HG02763 (cell line): ENCODE data around the gene SSX2IP.

Source experiments
- ATAC-seq: cut with Tn5 transposase; IDR thresholded peaks from one replicate; pipeline ENCODE4 v1.9.1; 2021; ENCODE audit warnings: mild to moderate bottlenecking, moderate library complexity; ENCODE audit not compliant: unreplicated experiment

The SSX2IP gene

DNA sequence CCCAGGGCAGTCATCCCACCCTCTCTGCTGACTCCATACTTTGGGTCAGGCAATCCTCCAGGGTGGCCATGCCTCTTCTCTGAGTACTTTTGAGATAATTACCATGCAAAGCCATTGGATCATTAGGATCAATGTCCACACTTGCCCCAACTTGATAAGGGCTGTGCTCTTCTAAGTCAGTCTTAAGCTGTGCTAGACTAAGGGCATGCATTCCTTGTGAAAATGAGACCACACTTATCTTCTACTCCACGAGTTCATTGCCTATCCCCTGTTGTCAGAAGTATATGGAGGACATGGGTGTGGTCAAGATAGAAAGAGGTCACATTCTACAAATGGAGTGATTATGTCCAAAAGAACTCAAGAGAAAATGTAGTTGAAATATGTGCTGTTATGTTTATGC, 18.9 kb upstream of the SSX2IP start:
- ATAC-seq = no peak

DNA sequence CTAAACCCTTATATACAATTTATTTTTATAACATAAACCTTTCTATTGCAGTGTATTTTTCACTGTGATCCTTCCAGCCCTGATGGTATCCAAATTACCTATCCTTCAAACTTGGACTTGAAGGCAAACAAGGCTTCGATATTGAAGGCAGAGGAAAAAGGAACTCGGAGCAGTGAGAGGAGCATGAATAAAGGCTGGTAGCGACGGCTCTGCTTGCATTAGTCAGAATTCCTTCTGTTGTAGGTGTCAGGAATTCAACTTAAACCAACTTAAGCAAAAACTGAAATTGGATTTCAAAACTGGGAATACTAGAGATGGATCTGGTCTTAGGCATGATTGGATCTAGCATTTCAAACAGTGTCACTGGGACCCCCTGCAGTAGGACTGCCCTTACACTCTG, 17.8 kb upstream of the SSX2IP start:
- ATAC-seq = no peak

DNA sequence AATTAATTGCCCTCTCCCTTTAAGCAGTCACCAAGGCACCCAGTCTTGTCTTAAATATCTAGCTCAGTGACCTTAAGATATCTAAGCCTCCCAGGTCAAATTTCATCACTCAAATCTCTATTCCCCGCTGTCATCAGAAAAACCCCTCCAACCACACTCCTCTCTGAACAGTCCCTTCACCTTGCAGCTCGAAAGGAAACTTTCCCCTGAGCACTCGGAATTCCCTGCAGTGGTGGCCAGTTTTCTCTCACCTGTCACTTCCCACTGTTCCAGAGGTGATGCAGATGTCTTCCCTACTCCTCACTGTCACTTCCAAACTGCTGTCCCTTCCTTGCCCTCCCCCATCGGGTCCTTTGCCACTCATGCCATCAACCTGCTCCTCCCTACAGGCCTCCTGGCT, 15.3 kb upstream of the SSX2IP start:
- ATAC-seq = no peak

DNA sequence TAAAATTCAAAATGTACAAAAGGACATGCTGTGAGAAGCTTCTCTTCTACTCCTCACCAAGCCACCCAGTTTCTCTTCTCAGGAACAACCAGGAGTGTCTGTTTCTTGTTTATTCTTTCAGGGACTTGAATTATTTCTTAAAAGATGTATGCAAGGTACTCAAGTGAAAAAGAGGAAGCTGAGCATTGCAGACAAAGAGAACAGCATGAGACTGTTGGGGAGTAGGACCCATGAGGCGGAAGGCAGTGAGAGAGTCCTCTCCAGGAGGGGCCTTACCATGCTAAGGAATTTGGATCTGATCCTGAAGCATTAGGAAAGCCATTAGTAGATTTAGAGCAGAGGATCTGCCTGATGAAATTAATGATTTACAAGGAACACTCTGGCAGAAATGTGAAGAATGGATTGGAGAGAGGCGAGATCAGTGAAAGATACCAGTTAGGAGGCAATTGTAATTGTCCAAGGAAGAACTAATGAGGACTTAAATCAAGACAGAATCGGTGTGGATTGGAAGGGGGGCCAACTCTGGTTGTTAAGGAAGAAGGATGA, 14.7 kb upstream of the SSX2IP start:
- ATAC-seq = no peak

DNA sequence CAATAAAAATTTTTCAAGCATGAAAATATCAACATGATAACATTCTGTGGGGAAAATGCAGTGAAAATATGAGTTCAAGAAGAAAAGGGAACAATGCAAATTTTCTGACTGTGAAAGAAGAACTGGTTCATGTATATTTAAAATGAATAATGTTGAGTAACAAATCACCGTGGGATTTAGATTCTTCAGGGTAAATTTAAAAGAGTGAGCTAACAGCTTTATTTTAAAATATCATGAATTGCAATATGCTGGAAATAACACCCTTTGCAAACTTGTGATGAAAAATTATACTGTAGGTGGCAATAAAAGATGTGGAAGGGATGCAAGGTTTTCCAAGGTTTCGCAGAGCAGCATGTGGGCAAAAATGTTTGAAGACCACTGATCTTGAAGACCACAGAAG, 13.2 kb upstream of the SSX2IP start:
- no peak for ATAC-seq

DNA sequence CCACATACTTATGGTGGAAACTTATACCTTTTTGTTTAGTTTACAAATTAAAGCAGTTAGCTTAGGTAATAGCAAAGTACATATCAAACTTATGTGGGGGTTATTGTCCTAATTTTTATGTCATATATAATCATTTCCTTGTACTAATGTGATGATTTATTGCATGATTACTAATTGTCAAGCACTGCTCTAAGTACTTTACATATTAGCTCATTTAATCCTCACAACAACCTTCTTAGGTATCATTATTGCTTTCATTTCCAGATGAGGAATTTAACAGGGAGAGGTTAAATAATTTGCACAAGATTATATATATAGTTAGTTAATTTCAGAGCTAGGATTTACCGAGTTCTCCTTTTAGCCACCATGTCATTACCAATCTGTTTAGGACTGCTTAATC, 11.9 kb upstream of the SSX2IP start:
- ATAC-seq = no peak

DNA sequence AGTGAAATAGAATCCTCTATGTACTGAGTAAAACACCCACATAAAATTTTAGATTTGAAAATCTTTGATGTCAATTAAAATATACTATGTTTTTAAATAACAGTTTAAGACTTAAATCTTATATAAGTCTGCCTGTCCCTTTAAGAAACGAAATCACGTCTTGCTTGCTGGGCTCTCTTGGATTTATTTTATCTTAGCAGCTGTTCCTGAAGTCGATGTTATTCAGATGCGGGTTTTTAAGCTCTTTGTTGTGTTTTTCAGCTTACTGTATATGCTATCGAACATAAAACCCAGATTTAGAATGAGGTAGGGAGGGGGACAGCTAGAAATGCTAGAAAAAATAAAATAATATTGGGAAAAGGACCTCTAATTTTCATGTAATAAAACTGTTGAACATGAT, 11.1 kb upstream of the SSX2IP start:
- ATAC-seq = no peak

DNA sequence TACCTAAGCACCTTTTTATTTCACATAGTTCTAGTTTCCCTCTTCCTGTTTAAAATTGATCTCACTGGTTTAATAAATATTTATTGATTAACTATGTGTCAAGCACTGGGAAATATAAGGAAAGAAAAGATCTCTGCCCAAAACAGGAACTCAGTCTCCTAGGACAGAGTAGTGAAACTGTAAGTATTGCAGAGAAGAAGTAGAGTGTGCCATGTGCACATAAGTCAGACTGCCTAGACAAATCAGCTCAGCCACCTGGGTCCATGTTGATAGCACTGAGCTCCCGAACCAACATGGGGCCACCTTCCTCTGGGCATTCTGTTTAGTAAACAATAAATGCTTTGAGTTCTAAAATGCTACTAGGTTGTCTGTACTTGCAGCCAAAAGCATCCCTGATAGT, 9.8 kb upstream of the SSX2IP start:
- peak; percentile 76 for ATAC-seq

DNA sequence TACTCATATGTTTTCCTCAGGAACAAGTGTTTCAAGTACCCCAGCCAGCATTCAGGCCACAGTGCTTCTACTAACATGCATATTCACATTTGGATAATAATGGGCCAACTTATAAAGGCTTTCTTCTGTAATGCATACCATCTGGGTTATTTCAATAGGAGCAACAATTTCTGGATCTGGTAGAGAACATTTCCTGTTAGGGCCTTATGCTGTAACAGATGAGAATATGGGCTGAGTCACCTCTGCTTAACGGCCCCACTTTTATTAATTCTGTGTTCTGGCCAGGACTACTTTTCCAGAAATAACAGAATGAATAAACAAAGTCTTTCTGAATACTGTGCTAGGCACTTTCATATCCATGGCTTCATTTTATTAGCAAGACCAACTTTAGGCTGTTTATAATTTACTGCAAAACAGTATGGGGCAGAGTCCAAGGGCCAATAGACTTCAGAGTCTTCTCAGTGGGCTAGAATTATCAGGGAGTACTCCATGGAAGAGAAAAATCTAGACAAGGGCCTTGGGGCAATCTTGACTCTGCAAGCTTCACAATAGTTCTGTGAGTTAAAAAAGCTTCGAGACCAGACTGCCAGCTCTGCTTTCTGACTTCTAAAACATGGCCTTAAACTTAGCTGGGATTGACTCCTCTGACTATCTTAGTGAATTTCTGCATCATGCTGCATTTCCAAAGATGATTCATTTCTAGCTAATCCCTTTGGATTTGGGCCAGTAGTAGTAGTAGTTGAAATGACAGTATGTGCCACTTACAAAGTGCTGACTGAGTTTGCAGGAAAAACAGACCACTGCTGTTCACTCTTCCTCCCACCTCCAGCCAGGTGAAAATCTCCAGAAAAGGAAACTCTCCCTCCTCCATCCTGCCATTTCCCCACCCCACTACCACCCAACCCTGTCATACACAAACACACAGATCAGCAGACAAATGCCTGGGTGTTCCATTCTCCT, 8.2 kb upstream of the SSX2IP start:
- no peak for ATAC-seq

DNA sequence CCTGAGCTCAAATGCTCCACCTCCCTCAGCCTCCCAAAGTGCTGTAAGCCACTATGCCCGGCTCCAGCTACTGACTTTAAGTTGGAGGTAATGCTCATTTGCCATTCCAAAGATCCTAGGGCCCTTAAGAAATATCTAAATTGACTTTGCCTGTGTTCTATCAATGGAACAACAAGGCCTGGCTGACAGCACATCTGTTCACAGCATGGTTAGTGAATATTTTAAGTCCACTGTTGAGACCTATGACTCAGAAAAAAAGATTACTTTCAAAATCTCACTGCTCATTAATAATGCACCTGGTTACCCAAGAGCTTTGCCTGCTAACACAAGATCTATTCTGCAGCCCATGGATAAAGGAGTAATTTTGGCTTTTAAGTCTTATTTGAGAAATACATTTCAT, 3.5 kb upstream of the SSX2IP start:
- no peak for ATAC-seq

DNA sequence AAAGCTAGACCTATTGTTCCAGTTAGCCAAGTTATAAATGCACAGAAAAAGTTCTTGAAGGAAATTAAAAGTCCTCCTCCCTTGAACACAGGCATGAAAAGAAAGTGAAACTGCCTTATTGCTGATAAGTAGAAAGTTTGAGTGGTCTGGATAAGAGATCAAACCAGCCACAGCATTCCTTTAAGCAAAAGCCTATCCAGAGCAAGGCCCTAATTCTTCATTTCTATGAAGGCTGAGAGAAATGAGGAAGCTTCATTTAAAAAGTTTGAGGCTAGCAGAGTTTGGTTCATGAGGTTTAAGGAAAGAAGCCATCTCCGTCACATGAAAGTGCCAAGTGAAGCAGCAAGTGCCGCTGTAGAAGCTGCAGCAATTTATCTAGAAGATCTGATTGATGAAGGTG, 2.7 kb upstream of the SSX2IP start:
- no peak for ATAC-seq

DNA sequence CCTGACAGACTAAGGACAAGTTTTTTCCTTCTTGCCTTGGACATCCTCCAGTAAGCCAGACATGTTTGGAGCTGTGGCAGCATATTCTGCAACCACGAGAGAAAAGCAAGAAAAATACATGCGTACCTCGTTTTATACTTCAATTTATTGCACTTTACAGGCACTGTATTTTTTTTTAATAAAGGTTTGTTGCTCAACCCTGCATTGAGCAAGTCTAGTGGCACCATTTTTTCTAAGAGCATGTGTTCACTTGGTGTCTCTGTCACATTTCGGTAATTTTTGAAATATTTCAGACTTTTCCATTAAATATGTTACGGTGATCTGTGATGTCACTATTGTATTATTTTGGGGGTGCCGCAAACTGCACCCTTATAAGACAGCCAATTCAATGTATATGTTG, 2.1 kb upstream of the SSX2IP start:
- no peak for ATAC-seq

DNA sequence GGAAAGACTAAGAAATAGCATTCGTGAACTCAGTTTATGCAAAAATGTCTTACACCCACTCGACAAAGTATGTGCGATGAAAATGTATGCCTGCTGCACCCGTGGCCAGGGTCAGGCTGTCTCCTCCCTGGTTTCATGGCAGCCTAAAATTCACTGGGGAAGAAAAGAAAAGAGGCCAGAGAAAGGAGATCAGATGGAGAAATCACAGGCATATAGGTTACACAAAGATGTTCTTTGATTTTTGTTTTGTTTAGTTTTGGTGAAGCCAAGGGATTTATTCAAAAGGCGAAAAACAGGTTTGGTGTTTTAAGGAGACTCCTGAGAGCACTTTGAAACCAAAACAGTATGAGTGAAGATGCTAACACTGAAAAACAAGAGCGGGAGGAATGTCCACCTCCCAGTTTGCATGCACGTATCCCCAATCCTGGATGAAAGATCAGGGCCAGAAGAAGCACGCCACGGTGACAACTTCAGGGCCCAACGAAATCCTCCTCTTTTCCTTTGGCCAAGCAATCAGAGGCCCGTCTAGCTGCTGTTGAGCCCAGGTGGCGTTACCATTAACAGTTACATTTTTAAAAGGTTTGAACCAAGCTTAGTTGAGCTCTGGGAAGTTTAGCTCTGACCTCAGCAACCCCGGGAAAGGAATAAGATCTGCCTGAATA, 992 bp upstream of the SSX2IP start:
- no peak for ATAC-seq

DNA sequence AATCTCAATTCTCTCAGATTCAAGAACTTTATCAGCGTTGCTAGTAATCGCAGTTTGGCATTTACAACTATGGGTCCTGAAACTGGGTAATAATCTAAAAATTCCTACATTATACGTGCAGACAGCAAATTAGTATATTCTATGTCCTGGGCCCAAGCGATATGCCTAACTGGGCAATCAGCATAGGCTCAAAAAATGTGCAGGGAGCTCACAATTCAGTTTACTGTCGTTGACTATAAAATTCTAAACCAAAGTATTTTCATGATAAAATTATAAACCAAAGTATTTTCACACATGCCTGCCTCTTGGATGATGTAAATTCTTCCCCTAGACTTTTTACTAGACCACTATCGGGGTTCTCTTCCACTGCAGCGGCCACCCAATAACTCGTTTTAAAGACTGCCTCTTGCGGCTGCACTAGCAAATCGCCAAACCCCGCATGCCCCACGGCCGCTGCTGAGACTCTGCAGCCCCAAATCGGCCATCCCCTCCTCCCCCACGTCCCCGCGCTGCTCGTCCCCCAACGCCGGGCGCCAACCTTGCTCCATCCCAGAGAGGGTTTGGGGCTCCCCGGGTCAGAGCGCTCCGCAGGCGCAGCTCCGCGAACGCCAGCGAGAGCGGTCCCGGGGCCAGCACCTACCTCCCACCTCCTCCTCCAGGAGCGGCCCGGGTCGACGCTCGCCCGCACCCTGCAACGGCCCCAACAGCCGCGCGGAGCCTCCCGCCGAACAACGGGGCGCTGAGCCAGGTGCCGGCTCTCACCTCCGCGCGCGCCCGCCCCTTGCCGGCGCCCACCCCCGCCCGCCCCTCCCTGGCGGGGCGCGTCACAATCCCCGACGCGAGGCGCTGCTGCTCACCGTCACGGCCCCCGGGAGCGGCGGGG, 506 bp downstream of the SSX2IP start:
- ATAC-seq = no peak

DNA sequence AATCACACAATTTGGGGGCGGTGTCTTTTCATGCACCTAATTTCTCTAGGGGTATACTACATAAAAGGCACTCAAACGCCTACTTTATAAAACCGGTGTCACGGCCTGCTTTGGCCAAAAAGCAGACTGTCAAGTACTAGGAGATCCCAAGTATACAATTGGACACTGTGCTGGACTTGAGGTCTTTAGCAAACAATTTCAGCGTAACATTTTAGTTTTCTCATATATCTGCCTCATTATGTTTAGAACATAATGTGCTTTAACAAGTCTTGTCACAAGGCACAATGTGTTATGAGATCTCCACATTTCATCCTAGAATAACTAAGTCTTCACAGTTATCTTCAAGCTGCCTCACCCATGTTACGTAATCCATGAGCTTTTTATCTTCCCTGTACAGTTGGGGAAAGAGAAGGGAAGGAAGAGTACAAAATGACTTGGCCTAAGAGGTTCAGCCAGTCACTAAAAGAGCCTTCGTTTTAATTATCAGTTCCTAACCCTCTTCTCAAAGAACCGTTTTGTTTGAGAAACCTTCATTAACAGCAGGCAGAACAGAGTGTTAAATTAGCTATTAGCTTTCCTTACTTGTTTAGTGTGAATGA, 1.7 kb downstream of the SSX2IP start:
- ATAC-seq = no peak

DNA sequence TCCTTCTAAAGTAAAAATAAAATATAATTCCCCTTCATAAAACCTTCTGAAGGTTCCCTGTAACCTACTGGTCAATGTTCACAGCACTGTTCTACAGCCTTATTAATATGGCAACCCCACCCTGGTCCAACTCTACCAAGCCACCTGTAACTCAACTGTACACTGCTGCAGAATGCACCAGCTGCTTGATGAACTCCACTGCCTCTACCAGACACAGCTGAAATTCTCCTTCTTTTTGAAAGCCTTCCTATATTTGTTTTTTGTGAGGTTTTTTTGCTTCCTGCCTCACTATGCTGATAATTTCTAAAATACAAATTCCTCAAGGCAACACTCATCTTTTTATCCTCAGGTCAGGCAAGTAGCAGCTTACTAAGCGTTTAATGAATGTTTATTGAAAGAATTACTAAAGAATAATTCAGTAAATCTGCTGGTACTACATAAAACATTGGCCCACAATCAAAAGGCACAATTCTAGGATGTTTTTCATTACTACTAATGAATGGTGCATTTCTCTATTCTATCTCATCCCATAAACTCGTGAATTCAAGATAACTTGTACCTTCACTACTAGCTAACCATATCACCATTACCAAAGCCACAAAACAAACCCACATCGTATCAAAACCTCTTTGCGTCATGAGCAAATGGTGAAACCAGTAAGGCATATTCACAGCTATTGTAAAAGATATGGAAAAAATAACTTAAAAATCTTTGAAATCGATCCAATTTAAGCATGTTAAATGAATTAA, 2.4 kb downstream of the SSX2IP start:
- ATAC-seq = no peak

DNA sequence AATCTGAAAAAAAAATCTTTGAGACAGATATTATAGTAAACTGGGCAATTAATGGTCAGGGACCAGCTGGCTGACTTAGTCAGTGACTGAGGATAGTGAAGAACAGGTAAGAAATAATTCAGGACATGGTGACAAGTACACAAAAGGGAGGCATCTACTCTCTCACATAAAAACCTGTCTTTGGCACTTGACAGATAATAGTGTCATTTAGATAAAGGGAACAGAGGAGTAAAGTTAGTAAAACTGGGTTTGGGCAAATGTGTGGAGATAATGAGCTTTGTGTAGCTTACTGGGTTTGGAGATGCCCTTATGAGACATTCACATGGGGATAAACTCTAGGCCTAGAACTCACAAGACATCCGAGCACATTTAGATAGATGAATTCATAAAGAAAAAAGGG, 4.0 kb downstream of the SSX2IP start:
- ATAC-seq = no peak

DNA sequence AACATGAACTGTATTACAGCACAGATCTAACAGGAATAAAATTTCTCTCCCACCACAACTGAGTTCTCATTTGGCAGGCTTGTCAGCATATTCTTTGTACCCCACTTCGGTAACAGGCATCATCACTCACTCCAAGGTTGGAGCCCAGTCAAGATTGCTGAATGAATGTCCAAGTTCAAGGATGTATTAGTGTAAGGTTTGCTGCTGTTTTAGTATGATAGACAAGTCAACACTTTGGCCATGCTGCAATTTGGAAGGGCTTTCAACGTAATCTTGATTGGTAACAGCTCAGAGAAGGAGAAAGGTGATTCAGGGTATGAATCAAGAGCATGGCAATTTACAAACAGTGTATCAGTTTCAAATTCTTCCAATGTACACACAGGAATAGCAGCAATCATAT, 6.8 kb downstream of the SSX2IP start:
- no peak for ATAC-seq

DNA sequence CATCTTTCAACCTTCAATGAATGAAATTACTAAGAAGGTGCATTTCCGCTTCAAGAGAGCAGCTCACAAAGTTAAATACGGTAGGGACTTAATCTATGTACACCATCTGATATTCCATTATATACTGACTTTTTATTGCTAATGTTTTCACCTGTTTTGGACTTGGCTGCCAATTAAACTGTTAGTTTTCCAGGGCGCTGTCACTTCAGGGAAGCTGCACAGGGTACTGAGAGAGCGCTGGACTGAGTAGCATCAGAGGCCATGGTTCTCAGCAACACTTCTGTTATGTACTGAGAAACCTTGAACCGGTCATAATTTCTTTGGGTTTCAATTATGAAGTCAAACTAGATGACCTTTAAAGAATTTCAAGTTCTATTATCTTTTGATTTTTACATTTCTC, 8.2 kb downstream of the SSX2IP start:
- no peak for ATAC-seq
